Stromal cell of bone marrow (primary cell): ENCODE measurements around the gene PEX7.
"Not testable (repeated sequence)": the region's sequence is repeated elsewhere in the genome, so short reads cannot be mapped to it uniquely, and the experiment has no call there.

Experiments
- DNase-seq: peaks from one replicate; pipeline ENCODE4 v3.0.0-alpha.2; 2012; ENCODE audit warnings: low read depth

The PEX7 gene

GRCh38 chr6:136791296-136792094, 30.9 kb upstream of the PEX7 start:
- DNase-seq: peak; percentile 28

DNA sequence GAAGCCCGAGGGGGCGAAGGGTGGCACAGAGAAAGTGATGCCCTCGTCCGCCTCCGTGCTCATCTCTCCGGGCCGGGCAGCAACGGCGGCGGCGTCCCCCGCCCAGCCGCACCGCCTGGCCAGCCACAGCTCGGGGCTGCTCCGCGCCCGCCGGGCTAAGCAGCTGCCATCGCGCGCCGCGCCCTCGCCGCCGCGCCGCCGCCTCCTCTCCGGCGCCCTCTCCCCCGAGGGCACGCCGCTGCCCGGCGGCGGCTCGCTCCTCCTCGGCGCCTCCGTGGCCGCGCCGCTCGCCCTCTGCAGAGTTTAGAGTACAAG, 30.3 kb upstream of the PEX7 start:
- DNase-seq: no peak

- DNase-seq: peak; percentile 75
Measured at GRCh38 chr6:136792410-136793262, 29.8 kb upstream of the PEX7 start, which contains the start of gene MAP3K5. MAP3K5 (minus strand) TSS chr6:136792477; CDS start chr6:136792157, 320 bp downstream.

GRCh38 chr6:136793363-136793762, 29.0 kb upstream of the PEX7 start:
- no peak for DNase-seq

- no peak for DNase-seq
Measured at GRCh38 chr6:136795386-136795785, 27.0 kb upstream of the PEX7 start.

DNA sequence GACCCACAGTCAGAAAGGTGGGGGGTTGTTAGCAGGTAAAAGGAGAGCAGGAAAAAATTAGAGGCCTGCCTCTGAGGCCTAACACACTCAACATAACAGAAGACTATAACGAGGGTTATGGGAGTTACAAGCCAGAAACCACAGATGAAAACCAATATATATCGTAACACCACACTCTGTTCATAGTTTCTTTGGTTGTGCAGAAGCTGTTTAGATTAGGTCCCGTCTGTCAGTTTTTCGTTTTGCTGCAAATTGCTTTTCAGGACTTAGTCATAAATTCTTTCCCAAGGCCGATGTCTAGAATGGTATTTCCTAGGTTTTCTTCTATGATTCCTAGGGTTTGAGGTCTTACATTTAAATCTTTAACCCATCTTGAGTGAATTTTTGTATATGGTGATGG, 26.4 kb upstream of the PEX7 start:
- DNase-seq: no peak

DNA sequence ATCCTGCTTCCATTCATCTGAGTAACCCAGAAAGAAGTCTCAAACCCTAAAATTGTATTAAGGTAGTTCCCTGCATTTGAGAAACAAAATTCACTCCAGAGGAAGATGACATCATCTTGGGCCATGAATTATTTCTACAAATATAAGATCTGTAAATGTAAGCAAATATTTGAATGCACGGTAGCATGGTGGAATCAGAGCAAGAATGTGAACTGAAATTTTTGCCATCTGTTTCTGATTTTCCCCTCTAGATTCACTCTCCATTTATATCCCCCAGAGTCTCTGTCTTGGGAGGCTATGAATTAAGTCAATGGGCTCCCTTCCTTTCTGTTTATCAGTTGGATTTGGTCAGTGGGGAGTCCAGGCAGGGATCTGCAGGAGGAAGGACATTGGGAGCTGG, 24.3 kb upstream of the PEX7 start:
- no peak for DNase-seq

- DNase-seq: no peak
Measured at GRCh38 chr6:136801581-136801980, 20.8 kb upstream of the PEX7 start.

DNA sequence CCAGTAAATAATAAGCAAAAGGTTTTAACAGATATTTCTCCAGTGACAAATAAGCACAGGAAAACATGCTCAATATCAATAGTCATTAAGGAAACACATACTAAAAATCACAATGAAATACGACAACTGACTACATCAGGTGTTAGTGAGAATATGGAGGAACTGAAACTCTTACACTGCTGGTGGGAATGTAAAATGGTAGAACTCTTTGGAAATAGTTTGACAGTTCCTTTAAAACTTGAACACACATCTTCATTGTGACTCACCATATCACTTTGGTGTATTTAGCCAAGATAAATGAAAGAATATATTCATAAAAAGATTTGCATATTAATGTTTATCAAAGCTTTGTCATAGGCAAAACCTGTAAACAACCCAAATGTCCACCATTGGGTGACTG, 18.8 kb upstream of the PEX7 start:
- no peak for DNase-seq

DNA sequence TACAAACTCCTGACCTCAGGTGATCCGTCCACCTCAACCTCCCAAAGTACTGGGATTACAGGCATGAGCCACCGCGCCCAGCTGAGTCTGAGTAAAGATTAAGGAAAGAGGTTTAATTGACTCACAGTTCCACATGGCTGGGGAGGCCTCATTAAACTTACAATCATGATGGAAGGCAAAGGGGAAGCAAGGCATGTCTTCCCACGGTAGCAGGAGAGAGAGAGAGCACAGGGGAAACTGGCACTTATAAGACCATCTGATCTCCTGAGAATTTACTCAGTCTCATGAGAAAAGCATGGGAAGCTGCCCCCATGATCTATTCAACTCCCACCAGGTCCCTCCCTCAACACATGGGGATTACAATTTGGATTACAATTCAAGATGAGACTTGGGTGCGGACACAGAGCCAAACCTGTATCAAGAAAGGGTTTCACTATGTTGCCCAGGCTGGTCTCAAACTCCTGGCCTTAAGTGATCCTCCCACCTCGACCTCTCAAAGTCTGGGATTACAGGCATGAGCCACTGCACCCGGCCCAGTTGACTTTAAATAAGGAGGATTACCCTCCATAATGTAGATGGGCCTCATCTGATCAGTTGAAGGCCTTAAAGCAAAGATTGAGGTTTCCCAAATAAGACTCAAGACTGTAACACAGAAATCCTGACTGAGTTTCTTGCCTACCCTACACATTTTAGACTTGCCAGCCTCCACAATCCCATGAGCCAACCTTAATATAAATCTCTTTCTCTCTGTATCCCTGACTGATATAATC, 13.1 kb upstream of the PEX7 start:
- no peak for DNase-seq

DNA sequence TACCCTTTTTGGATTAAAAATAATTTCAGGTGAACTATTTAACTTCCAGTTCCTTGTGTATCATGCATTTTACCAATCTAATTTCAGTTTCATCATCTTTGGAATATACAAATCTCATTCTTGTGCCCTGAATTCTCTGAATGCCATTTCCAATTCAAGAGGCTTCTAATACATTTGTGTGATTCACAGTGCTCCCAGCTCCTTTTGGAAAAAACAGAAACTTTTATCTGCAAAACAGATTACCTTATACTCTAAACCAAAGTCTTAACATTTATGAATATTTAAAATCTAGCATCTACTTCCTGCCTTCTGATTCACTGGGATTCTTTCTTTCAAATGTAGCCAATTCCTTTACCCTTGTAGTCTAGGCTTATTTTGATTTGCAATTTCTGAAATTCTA, 11.1 kb upstream of the PEX7 start:
- DNase-seq: no peak

DNA sequence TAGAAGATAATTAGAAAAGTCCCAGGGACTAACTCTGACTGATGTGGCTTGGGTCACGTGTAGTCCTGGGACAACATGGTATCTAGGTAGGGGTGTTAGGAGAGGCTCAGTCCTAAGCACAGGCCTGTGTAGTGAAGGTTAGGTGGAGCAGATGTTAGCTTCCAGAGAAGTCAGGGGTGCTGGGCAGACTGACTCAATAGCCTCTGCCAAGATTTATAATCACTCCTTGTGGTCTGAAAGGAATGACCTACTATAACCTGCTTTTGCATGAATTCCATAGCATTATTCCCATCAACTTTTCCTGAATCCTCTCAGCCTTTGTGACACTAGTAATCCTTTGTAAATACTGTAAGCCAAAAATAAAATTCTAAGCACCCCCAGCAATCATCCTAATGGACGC, 10.2 kb upstream of the PEX7 start:
- no peak for DNase-seq

DNA sequence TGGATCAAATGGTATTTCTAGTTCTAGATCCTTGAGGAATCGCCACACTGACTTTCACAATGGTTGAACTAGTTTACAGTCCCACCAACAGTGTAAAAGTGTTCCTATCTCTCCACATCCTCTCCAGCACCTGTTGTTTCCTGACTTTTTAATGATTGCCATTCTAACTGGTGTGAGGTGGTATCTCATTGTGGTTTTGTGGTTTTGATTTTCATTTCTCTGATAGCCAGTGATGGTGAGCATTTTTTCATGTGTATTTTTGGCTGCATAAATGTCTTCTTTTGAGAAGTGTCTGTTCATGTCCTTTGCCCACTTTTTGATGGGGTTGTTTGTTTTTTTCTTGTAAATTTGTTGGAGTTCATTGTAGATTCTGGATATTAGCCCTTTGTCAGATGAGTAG, 6.8 kb upstream of the PEX7 start:
- DNase-seq: not testable (repeated sequence)

DNA sequence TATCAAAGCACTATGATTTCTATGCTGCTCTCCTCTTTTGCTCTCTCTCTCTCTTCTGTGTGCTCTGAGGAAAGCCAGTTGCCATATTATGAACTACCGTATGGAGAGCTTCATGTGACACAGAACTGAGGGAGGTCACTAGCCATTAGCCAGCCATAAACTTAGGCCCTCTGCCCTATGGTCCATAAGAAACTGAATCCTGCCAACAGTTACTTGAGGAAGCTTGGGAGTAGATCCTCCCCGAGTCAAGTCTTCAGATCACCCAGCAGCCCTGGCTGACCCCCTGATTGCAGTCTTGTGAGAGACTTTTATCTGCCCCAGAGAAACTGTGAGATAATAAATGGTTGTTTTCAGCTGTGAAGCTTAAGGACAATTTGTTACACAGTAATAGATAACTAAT, 5.7 kb upstream of the PEX7 start:
- no peak for DNase-seq

- DNase-seq: no peak
Measured at GRCh38 chr6:136820561-136820960, 1.8 kb upstream of the PEX7 start.

- DNase-seq: peak; percentile 49
Measured at GRCh38 chr6:136822046-136822375, 381 bp upstream of the PEX7 start.

DNA sequence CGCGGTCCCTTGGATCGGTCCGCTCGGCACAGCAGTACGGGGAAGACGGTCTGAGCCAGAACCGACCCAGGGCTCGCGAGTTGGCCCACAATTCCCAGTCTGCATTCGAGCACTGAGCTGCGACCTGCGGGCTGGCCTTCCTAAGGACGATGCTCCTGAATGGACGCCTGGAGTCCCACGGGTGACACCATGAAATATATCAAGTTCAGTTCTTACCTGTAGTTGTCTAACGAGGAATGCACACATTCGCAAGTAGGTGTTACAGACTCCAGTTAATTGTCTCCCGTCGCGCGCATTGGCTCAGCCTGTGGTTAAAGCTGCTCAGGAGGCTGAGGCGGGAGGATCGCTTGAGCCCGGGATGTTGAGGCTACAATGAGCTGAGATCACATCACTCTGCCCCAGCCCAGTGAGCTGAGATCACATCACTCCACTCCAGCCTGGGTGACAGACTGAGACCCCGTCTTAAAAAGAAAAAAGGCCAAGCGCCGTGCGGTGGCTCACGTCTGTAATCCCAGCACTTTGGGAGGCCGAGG, 802 bp downstream of the PEX7 start:
- DNase-seq: no peak

GRCh38 chr6:136826216-136826615, 3.8 kb downstream of the PEX7 start:
- no peak for DNase-seq

DNA sequence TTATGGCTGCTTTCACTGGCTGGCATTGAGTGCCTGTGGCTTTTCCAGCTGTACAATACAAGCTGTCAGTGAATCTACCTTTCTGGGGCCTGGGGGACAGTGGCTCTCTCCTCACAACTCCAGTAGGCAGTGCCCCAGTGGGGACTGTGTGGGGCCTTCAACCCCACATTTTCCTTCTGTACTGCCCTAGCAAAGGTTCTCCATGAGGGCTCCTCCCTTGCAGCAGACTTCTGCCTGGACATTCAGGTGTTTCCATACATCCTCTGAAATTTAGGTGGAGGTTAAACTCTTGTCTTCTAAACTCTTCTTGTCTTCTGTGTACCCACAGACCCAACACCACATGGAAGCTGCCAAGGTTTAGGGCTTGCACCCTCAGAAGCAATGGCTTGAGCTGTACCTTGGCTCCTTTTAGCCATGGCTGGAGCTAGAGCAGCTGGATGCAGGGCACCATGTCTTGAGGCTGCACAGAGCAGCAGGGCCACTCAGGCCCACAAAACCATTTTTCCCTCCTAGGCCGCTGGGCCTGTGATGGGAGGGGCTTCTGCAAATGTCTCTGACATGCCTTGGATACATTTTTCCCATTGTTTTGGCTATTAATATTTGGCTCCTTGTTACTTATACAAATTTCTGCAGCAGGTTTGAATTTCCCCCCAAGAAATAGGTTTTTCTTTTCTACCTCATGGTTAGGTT, 9.6 kb downstream of the PEX7 start:
- no peak for DNase-seq

- no peak for DNase-seq
Measured at GRCh38 chr6:136840276-136841001, 18.0 kb downstream of the PEX7 start.

GRCh38 chr6:136843210-136843609, 20.8 kb downstream of the PEX7 start:
- DNase-seq: no peak
